ENCODE results near the gene MRI1. TPM values are rescaled to one million over a fixed set of nuclear protein-coding genes. Genes with fewer than 3 reads are reported as not detected.

Gene MRI1
- total RNA-seq, 6 donors from 2014 or later, result 29.4 to 155 (median 42.3) TPM

DNA sequence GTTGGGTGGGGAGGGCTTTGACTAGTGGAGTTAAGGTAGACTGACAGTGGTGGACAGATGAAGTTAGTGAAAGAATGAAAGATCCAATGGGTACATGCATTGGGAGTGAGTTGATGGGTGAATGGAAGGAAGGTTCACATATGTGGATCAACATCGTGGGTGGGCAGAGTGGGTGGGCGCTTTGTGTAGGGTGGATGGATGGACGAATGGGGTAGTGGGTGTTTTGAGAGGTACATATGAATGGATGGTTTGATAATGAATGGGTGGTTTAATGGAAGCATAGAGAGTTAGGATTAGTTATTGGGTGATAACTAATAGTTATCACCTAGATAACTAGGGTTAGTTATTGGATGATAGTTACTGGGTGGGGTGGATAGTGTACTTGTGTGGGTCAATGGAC, 42.4 kb downstream of the MRI1 start:
- Histone ChIP-seq H3K27me3 (no peaks in the 10 kb centered on the region), H3K4me1 (peaks cover 0 to 16% (median 6%) of the 10 kb centered on the region in 4 donors), H3K36me3 (peaks cover 6 to 57% (median 17%) of the 10 kb centered on the region in 4 donors), H3K4me3 (no peak overlapping the region), H3K27ac (no peak overlapping the region), H3K9me3 (no peaks in the 10 kb centered on the region)
- no peak for TF ChIP-seq POLR2AphosphoS5 (IDR thresholded peaks at IDR 0.05)
- no peak for TF ChIP-seq EP300 (IDR thresholded peaks at IDR 0.05)
- DNase-seq (no peak), ATAC-seq (ENCODE audit: low FRiP score in 2 of 2) (no peak)
- 96 to 98% methylated on average over 3 of the region's 3 CpGs for WGBS, 2 donors

DNA sequence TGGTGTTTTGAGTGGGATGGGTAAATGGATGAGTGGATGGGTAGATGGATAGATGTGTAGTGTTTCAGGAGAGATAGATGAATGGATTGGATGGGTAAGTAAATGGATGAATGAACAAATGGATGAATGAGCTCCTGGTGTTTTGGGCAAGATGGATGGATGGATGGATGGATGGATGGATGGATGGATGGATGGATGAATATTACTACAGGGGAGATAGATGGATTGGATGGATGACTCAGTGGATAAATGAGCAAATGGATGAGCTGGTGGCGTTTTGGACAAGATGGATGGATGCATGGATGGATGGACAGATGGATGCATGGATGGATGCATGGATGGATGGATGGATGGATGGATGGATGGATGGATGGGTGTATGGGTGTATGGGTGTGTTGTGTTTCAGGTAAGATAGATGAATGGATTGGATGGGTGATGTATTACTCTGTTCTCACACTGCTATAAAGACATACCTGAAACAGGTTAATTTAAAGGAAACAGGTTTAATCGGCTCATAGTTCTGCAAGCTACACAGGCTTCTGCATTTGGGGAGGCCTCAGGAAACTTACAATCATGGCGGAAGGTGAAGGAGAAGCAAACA, 43.2 kb downstream of the MRI1 start:
- H3K4me3 ChIP-seq, result no peak overlapping the region
- no peaks in the 10 kb centered on the region for H3K27me3 ChIP-seq
- WGBS, 2 donors, result 89 to 98% methylated on average over 3 of the region's 3 CpGs
- no peaks in the 10 kb centered on the region for H3K9me3 ChIP-seq
- DNase-seq (no peak), ATAC-seq (ENCODE audit: low FRiP score in 2 of 2) (no peak)
- no peak for TF ChIP-seq POLR2AphosphoS5 (IDR thresholded peaks at IDR 0.05)
- no peak for TF ChIP-seq POLR2A (IDR thresholded peaks at IDR 0.05)
- TF ChIP-seq EP300 (IDR thresholded peaks at IDR 0.05), result no peak
- H3K36me3 ChIP-seq, result peaks cover 6 to 59% (median 17%) of the 10 kb centered on the region in 4 donors
- H3K4me1 ChIP-seq, result peaks cover 0 to 16% (median 6%) of the 10 kb centered on the region in 4 donors
- H3K27ac ChIP-seq, result no peak overlapping the region

DNA sequence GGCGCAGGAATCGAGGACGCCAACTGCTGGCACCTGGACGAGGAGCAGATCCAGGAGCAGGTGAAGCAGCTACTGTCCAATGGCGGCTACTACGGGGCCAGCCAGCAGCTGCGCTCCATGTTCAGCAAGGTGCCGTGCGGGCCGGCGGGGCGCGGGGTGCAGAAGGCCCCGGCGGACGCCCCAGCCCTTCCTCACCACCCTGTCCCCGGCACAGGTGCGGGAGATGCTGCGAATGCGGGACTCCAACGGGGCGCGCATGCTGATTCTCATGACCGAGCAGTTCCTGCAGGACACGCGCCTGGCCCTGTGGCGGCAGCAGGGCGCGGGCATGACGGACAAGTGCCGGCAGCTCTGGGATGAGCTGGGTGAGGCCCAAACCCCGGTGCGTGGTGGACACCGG, 44.5 kb downstream of the MRI1 start:
- Histone ChIP-seq H3K4me3 (no peak overlapping the region), H3K9me3 (no peaks in the 10 kb centered on the region), H3K4me1 (peaks cover 0 to 10% (median 1%) of the 10 kb centered on the region in 4 donors), H3K27me3 (no peaks in the 10 kb centered on the region), H3K27ac (no peak overlapping the region), H3K36me3 (peaks cover 6 to 69% (median 20%) of the 10 kb centered on the region in 4 donors)
- ATAC-seq (ENCODE audit: low FRiP score in 2 of 2) (no peak), DNase-seq (peak in 1 of 2 donors; percentile 81)
- WGBS, 2 donors, result 91 to 95% methylated on average over 6 to 34 of the region's 34 CpGs
- no peak for TF ChIP-seq POLR2A (IDR thresholded peaks at IDR 0.05)
- TF ChIP-seq EP300 (IDR thresholded peaks at IDR 0.05), result no peak
- no peak for TF ChIP-seq POLR2AphosphoS5 (IDR thresholded peaks at IDR 0.05)
- TF ChIP-seq CTCF (IDR thresholded peaks at IDR 0.05), result no peak

- Histone ChIP-seq H3K27ac (no peak overlapping the region), H3K27me3 (no peaks in the 10 kb centered on the region), H3K4me3 (no peak overlapping the region), H3K4me1 (peaks cover 0 to 2% (median 0%) of the 10 kb centered on the region in 4 donors), H3K9me3 (no peaks in the 10 kb centered on the region), H3K36me3 (peaks cover 6 to 81% (median 24%) of the 10 kb centered on the region in 4 donors)
- no peak for TF ChIP-seq POLR2A (IDR thresholded peaks at IDR 0.05)
- TF ChIP-seq CTCF (IDR thresholded peaks at IDR 0.05), result no peak
- TF ChIP-seq EP300 (IDR thresholded peaks at IDR 0.05), result no peak
- TF ChIP-seq POLR2AphosphoS5 (IDR thresholded peaks at IDR 0.05), result no peak
- 92 to 98% methylated on average over 11 of the region's 11 CpGs for WGBS, 2 donors
- ATAC-seq (ENCODE audit: low FRiP score in 2 of 2) (no peak), DNase-seq (no peak)
Observed at GRCh38 chr19:13812544-13812943, 48.2 kb downstream of the MRI1 start.

- no peak for ATAC-seq (ENCODE audit: low FRiP score in 2 of 2)
- Histone ChIP-seq H3K4me3 (no peak overlapping the region), H3K27me3 (no peaks in the 10 kb centered on the region), H3K9me3 (no peaks in the 10 kb centered on the region), H3K36me3 (peaks cover 6 to 78% (median 24%) of the 10 kb centered on the region in 4 donors), H3K4me1 (peaks cover 0 to 6% (median 0%) of the 10 kb centered on the region in 4 donors), H3K27ac (no peak overlapping the region)
- TF ChIP-seq POLR2AphosphoS5 (IDR thresholded peaks at IDR 0.05) (no peak), CTCF (IDR thresholded peaks at IDR 0.05) (no peak), POLR2A (IDR thresholded peaks at IDR 0.05) (no peak)
- WGBS, 2 donors, result 90 to 100% methylated on average over 2 of the region's 2 CpGs
- no peak for DNase-seq
Observed at GRCh38 chr19:13813147-13813546, 48.8 kb downstream of the MRI1 start.

- no peak for ATAC-seq (ENCODE audit: low FRiP score in 2 of 2)
- WGBS, 2 donors, result 95% methylated on average over 21 of the region's 21 CpGs; no CpG with 5 or more reads in 1 of the 2 donors
- TF ChIP-seq EP300 (IDR thresholded peaks at IDR 0.05) (no peak), CTCF (IDR thresholded peaks at IDR 0.05) (no peak), POLR2A (IDR thresholded peaks at IDR 0.05) (no peak), POLR2AphosphoS5 (IDR thresholded peaks at IDR 0.05) (no peak)
Observed at GRCh38 chr19:13814550-13814949, 50.2 kb downstream of the MRI1 start.

More at GRCh38 chr19:13814550-13814949, 50.2 kb downstream of the MRI1 start:
- DNase-seq, result peak in 1 of 2 donors; percentile 65
- Histone ChIP-seq H3K27ac (no peak overlapping the region), H3K4me3 (no peak overlapping the region), H3K36me3 (peaks cover 0 to 67% (median 16%) of the 10 kb centered on the region in 4 donors), H3K9me3 (no peaks in the 10 kb centered on the region), H3K27me3 (no peaks in the 10 kb centered on the region), H3K4me1 (peaks cover 0 to 6% (median 0%) of the 10 kb centered on the region in 4 donors)
